GM19099 (cell line): Measurements from ENCODE around the gene PITPNM1.

ENCODE experiments used
- POLR2A ChIP-seq: IDR thresholded peaks from 3 replicates; pipeline ENCODE4 v1.6.1; 2011; ENCODE audit warnings: low read depth; ENCODE audit not compliant: insufficient read length; ENCODE audit errors: extremely low read depth

The PITPNM1 gene

DNA sequence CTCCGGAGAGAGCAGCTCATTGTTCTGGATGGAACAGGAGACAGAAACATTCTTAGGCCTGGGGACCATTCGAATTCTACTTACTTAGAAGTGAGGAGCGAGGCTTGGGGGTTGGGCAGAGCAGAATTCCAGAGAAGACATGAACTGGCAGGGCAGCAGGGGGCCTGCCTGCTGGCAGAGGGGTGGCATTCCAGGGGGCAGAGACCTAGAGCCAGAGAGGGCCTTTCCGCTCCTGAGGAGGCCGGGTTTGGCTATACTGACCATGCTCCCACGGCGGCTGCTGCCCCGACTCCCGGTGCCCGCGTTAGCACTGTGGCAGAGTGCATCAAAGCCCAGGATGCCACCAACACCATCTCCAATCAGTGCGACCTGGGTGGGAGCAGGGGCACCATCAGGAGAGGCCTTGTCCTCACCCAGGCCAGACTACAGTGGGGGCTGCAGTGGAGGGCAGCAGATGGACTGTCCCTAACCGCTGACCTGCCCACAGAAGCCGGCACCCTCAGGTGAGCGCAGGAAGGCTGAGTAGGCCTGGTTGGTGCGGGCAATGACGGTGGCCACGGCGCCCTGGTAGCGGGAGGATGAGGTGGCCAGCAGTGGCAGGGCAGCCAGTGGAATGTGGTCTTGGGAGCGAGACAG lies 7.4 kb downstream of the PITPNM1 start:
- TF ChIP-seq POLR2A, result no peak

DNA sequence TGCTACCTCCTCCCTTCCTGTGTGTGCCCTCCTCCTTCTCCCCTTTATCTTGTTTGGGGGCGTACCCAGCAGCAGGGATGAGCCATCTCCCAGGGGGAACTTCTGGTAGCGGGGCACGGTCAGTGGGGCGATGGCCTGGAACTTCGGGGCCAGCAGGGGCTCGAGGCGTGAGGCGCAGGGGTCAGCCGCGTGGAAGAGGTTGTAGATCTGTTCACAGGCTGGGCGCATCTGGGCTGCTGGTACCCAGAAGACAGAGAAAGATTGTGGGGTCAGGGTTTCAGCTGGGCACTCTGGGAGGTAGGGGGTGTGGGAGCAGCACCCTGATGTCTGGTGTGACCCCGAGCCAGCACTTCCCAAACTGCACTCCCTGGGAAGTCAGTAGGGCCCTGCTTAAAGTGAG lies 9.1 kb downstream of the PITPNM1 start:
- no peak for TF ChIP-seq POLR2A

DNA sequence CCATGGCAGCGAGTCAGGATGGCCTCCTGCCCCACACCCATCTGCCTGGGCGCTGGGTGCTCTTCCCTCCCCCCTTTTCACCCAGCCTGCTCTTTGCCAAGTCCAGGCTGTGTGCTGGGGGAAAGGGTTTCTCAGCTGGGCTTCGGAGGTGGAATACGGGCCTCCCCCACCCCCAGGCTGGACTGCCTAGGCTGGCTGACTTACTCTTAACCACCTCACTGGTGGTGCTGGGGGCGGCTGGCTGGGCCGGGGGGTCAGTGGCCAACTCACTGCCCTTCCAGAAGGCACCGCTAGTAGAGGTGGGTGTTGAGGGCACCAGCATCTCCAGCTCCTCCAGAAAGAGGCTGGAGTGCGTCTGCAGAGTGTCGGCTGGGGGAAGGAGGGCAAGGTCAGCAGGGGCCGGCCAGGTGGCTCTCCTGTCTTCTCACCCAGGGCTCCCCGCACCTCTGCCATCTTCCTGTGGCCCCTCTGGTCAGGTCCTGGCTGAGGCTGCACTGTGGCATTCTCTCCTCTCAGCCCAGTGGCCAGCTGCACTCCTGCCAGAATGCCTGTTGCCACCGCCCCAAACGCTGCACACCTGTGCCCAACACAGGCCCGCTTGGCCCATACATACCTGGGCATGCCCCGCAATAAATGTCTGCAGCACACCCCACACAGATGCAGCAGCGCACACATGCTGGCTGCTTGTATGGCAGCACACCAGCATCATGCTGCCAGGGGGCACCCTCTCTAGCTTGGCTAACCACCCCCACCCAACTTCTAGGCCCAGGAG lies 9.7 kb downstream of the PITPNM1 start:
- TF ChIP-seq POLR2A, result no peak

DNA sequence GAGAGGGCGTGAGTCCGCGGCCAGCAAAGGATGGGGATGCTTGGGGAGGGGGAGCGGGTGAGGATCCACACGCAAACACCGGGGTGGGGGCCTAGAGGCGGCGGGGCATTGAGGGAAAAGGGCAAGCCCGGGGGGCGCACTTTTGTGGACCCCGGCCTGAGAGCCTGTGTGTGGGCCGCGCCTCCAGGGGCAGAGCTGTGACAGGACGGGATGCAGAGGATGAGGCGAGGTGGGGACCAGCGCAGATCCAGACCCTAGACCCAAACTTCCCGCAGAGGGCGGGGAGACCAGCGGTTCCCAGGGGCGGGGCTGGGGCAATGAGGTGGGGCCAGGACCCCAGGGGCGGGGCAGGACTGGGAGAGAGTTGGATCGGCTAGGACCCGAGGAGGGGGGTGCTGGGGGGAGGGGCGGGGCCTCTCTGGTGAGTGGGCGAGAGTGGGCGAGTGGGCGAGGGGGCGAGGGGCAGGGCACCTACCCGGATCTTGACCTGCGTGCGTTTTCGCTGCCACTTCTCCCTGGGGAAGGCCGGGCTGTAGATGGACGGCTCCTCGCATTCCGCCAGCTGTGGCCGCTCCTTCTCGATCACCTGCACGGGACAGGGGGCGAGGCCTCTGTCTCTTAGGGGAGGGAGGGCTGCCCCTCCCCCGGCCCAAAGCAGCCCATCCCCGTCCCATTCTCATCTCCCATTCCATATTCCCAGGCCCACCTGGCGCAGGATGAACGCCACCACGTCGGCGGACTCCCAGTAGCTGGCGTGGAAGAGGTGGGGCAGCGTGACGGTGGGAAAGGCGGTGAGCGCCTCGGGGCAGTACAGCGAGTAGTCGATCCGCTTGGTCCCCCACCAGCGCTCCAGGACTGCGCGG lies 10.6 kb downstream of the PITPNM1 start:
- no peak for TF ChIP-seq POLR2A

DNA sequence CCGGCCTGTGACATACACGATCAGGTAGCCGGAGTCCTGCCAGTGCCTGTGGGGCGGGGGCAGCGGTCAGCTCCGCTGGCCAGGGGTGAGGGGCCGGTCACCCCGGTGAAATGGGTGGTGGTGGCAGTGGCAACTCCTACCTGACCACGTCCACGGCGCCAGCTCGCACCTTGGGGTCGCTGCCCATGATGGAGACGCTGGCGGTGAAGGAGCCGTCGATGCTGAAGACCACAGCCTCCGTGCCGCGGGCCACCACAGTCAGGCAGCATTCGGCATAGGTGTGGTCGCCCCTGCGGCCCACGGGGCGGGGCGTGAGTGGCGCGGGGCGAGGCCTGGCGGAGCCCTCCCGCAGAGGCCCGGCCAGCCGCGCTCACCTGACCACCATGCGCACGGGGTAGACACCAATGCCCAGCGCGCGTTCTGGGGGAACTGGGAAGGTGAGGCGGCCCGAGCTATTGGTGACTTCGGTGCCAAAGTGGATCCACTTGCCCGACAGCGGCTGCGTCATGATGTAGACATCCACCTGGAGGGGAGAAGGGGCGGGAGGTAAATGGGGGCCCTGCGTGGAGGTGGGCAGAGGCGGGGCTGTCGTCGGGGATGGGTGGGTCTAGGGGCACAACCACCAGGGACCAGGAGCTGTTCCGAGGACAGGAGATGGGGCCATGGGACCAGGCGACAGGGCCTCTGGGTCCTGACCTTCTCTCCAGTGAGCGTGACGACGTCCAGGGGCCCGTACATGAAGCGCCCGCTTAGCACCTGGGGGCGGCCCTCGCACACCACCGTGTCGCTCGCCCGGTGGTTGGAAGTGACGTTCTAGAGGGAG lies 11.4 kb downstream of the PITPNM1 start:
- no peak for TF ChIP-seq POLR2A

DNA sequence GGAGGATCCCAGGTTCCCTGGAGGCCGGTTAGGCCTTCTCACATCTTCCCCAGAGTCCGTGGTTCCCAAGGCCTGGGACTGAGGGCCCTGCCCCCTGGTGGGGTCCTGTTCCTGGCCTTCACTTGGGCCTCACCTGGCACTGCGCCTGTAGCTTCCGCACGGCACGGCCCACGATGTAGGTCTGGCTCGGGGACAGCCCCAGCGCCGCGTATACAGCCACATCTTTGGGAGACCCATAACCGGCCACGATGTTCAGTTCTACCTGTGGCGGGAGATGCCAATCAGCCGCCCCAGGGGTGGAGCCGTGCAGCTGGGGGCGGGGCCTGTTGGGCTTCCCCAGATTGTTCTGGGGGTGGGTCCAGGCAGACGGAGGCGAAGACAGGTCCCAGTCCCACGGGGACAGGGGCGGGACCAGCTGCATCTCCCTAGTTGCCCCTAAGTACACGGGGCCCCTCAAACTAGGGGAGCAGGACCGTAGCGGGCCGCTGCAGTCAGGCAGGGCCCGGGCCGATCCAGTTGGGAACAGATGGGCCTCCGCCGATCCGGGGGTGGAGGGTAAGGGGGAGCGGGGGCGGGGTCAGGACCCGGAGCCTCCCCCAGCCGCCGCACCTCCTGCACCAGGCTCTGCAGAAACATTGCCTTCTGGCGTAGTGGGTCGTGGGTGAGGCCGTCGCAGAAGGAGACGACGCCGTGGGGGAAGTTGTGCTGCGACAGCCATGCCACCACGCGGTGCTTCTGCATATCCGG lies 12.2 kb downstream of the PITPNM1 start:
- TF ChIP-seq POLR2A, result no peak

DNA sequence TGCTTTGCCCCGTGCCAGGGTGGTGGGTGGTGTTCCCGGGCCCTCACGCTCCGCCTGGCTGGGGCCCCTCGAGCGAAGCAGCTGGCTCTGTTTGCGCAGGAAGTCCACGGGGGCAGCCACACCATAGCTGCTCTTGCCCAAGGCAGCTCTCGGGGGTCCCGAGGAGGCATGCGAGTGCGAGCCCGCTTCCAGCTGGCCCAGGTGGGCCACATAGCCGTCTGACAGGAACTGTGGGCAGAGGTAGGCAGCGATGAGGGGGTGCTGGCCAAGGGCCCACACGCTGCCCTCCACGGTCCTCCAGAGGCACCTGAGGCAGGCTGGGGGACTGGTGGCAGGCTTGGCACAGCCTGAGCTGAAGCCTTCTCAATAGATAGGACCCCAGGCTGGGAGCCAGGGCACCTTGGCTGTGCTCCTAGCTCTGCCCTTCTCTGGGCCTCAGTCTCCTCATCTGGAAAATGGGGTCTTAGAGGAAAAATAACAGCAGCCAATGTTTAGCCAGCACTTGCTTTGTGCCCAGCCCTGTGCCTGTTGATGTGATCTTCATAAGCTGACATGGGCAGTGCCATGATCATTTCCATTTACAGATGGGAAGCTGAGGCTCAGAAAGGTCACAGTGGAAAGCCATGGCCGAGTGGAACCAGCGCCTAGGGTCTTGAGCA lies 13.0 kb downstream of the PITPNM1 start:
- TF ChIP-seq POLR2A, result no peak

DNA sequence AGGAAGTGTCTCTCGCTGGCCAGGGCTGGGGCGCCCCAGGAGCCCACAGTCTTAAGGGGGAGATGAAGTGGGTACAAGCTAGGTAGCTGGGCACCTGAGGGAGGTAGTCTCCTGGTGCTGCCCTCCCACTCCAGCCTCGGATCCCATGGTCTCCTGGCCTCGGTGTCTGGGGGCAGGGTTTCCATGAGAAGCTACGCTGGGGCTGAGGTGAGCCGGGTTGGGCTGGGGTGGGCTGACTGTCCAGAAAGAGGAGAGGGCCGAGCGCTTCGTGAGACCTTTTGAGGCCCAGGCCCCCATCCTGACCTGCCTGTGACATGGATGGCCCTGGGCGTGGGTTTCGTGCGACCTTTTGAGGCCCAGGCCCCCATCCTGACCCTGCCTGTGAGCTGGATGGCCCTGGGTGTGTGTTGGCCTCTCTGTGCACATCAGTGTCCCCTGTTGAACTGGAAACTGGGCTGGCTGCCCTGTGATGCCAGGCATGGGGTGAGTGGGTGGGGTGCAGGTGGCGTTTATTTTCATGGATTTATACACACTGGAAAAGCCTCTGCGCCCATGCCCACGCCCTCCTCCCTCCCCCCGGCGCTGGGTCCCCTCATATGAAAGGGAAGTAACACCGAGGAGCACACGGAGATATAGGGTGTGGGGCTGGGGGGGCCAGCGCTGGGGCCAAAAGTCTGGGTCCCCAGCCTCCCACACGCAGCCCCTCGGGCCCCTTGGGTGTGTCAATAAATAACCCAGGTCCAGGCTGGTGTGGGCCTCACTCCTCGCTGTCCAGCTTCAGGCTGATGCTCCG lies 13.7 kb downstream of the PITPNM1 start:
- TF ChIP-seq POLR2A, result no peak

DNA sequence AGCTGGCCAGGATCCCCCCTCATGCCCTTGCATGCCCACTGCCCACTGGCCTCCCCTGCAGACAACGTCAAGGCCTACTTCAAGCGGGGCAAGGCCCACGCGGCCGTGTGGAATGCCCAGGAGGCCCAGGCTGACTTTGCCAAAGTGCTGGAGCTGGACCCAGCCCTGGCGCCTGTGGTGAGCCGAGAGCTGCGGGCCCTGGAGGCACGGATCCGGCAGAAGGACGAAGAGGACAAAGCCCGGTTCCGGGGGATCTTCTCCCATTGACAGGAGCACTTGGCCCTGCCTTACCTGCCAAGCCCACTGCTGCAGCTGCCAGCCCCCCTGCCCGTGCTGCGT lies 14.5 kb downstream of the PITPNM1 start:
- no peak for TF ChIP-seq POLR2A

DNA sequence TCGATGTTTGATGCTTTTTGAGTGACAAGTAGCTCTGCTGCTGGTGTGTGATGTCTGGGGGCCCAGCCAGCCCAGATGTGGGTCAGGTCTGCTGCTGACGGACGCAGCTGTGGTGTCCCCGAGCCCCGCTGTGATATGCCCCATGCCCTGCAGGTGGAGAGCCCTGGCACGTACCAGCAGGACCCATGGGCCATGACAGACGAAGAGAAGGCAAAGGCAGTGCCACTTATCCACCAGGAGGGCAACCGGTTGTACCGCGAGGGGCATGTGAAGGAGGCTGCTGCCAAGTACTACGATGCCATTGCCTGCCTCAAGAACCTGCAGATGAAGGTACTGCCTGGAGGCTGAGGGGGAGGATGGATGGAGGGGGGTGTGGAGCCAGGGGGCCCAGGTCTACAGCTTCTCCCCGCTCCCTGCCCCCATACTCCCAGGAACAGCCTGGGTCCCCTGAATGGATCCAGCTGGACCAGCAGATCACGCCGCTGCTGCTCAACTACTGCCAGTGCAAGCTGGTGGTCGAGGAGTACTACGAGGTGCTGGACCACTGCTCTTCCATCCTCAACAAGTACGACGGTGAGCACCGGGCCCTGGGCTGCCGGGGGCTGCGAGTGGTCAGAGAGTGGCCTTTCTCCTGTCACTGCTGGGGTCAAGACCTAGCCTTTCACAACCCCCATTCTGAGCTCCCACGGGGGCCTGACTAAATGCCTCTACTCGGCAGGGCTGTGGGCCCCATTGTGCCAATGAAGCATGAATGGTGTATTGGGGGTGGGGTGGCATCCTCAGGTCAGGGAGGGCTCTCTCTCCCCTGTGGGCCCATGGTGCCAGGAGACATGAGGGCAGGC lies 15.1 kb downstream of the PITPNM1 start:
- TF ChIP-seq POLR2A, result no peak

DNA sequence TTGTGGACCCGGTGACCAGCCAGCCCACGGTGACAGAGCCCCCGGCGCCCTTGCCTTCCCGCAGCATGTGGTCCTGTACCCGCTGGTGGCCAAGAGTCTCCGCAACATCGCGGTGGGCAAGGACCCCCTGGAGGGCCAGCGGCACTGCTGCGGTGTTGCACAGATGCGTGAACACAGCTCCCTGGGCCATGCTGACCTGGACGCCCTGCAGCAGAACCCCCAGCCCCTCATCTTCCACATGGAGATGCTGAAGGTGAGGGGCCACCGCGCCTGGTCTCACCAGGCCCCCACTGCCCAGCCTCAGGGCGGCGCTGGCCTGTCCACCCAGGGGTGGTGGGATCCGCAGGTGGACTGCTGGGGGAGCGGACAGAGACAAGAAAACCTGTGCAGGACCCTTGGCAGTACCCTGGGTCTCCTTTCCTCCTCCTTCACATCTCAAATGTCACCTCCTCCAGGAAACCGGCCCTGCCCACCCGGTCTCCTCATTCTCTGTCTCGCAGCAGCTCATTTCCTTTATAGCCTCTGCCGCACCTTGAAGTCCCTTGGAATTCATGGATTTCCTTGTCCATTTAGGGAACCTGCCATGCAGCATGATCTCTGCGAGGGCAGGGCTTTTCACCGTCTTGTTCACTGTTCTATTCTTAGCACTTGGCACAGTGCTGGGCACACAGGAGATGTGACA lies 15.8 kb downstream of the PITPNM1 start:
- TF ChIP-seq POLR2A, result no peak

DNA sequence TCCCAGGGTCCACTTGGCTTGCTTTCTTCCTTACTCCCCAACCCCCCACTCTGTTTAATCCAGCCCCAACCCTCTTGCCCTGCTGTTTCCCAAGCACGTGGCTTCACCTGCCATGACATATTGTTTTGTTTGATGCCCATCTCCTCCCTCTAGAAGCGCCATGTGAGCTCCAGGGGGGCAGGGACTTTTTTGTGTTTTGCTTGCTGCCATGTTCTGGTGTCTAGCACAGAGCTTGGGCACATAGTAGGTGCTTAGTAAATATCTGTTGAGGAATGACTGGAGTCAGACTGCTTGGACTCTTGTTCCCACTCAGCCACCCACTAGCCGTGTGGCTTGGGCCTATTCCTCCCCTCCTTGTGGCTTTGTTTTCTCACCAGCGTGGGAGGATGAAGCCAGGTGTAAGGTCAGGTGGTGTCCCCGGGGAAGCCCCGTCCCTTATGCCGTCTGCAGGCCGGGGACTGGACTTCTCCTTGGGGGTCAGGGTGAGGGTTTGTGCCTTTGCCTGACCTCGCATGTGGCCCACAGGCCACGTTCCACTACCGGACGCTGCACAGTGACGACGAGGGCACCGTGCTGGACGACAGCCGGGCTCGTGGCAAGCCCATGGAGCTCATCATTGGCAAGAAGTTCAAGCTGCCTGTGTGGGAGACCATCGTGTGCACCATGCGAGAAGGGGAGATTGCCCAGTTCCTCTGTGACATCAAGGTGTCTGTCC lies 18.5 kb downstream of the PITPNM1 start:
- TF ChIP-seq POLR2A, result no peak
